Thyroid gland (tissue), 4 donors: ENCODE results near the gene AAK1. TPM values are rescaled to one million over a fixed set of nuclear protein-coding genes. Genes with fewer than 3 reads are reported as not detected.
A peak's percentile ranks its signal among the peaks of the same experiment; 100 is the strongest.

Experiments used
- DNase-seq, 2 donors: peaks; one replicate each; pipeline ENCODE4 v3.0.0-alpha.2; 2019
- H3K27ac ChIP-seq, 3 donors: fragments of 200-600 bp; sonication (generic); 1 replicate in 2 of 3; 2 replicates in 1 of 3; pipeline ENCODE4 v1.5.1; 2016 to 2019; ENCODE audit warnings: mild to moderate bottlenecking in 1 of 3, moderate library complexity in 1 of 3
- H3K27me3 ChIP-seq: fragments of 200-600 bp; sonication (generic); one replicate; pipeline ENCODE4 v1.5.1; 2019
- H3K36me3 ChIP-seq, 2 donors: fragments of 200-600 bp; sonication (generic); one replicate each; pipeline ENCODE4 v1.5.1; 2016 to 2019
- H3K4me1 ChIP-seq, 2 donors: fragments of 200-600 bp; sonication (generic); one replicate each; pipeline ENCODE4 v1.5.1; 2017 to 2019
- H3K4me3 ChIP-seq, 3 donors: fragments of 200-600 bp; sonication (generic); replicated peaks in 1 of 3; 1 replicate in 2 of 3; 2 replicates in 1 of 3; pipeline ENCODE4 v1.5.1; 2016; ENCODE audit warnings: mild to moderate bottlenecking in 1 of 3
- H3K9me3 ChIP-seq: fragments of 200-600 bp; sonication (generic); one replicate; pipeline ENCODE4 v1.5.1; 2017
- CTCF ChIP-seq, 6 experiments: fragments of 200-600 bp in 3 of 6; fragments of 450-650 bp in 3 of 6; sonication (generic) in 3 of 6; IDR thresholded peaks; one replicate each; pipeline ENCODE4 v1.5.1; 2016 to 2019; ENCODE audit warnings: antibody characterized with exemption in 6 of 6, mild to moderate bottlenecking in 2 of 6, inconsistent platforms in 1 of 6, moderate library complexity in 1 of 6
- POLR2A ChIP-seq, 2 donors: fragments of 450-650 bp; IDR thresholded peaks; one replicate each; pipeline ENCODE4 v1.6.1; 2017; ENCODE audit warnings: antibody characterized with exemption in 2 of 2, mild to moderate bottlenecking in 2 of 2, moderate library complexity in 1 of 2
- WGBS, 2 donors: methylation state at CpG; one replicate each; pipeline ENCODE4 v1.1.5; 2017; 5-methylcytosine and 5-hydroxymethylcytosine counted together
- intact Hi-C: fragments of 100-400 bp; cut with DNase I; formaldehyde crosslinking; loops from one replicate; pipeline ENCODE4 v1.15.1; 2023
- total RNA-seq, 4 donors: library from RNA; depleted of rRNA; stranded (reverse); fragments of >200 nt; gene quantifications; one replicate each; pipeline ENCODE4 v1.2.3, GENCODE V29; 2016

AAK1 gene
- total RNA-seq, 4 donors from 2014 or later = 82.0 to 174 (median 144) TPM

- TF ChIP-seq POLR2A (IDR thresholded peaks at IDR 0.05) (no peak), CTCF (IDR thresholded peaks at IDR 0.05) (no peak)
- Histone ChIP-seq H3K4me1 (peaks cover 28 to 29% of the 10 kb centered on the region in 2 donors), H3K9me3 (no peaks in the 10 kb centered on the region), H3K27ac (peak overlapping the region in 2 of 3 donors; percentile 47 to 66), H3K36me3 (peaks cover 0 to 7% of the 10 kb centered on the region in 2 donors), H3K27me3 (no peaks in the 10 kb centered on the region), H3K4me3 (no peak overlapping the region)
- DNase-seq = no peak
- intact Hi-C loops = no loop called here
- WGBS, 2 donors = 100% methylated on average over 1 of the region's 1 CpG
Measured at GRCh38 chr2:69481421-69481820, 162.1 kb downstream of the AAK1 start.

GRCh38 chr2:69477627-69478026 is 165.9 kb downstream of the AAK1 start:
- WGBS, 2 donors = 62 to 79% methylated on average over 1 of the region's 1 CpG
- peaks cover 23 to 26% of the 10 kb centered on the region in 2 donors for H3K4me1 ChIP-seq
- peak overlapping the region in 2 of 3 donors; percentile 26 to 73 for H3K27ac ChIP-seq
- H3K27me3 ChIP-seq = no peaks in the 10 kb centered on the region
- H3K9me3 ChIP-seq = no peaks in the 10 kb centered on the region
- DNase-seq = no peak
- peaks cover 0 to 3% of the 10 kb centered on the region in 2 donors for H3K36me3 ChIP-seq
- H3K4me3 ChIP-seq = no peak overlapping the region
- no peak for TF ChIP-seq CTCF (IDR thresholded peaks at IDR 0.05)
- TF ChIP-seq POLR2A (IDR thresholded peaks at IDR 0.05) = no peak
- intact Hi-C loops = no loop called here

- no peak for DNase-seq
- Histone ChIP-seq H3K36me3 (no peaks in the 10 kb centered on the region), H3K9me3 (no peaks in the 10 kb centered on the region), H3K4me3 (no peak overlapping the region), H3K27me3 (no peaks in the 10 kb centered on the region), H3K4me1 (peaks cover 14 to 17% of the 10 kb centered on the region in 2 donors), H3K27ac (no peak overlapping the region)
- intact Hi-C loops = no loop called here
- TF ChIP-seq CTCF (IDR thresholded peaks at IDR 0.05) (no peak), POLR2A (IDR thresholded peaks at IDR 0.05) (no peak)
- 90 to 91% methylated on average over 2 of the region's 2 CpGs for WGBS, 2 donors
Measured at GRCh38 chr2:69474688-69475087, 168.9 kb downstream of the AAK1 start.

GRCh38 chr2:69471793-69472192 is 171.7 kb downstream of the AAK1 start:
- intact Hi-C loops = no loop called here
- no peak overlapping the region for H3K27ac ChIP-seq
- no peaks in the 10 kb centered on the region for H3K27me3 ChIP-seq
- H3K4me1 ChIP-seq = peaks cover 0 to 1% of the 10 kb centered on the region in 2 donors
- DNase-seq = no peak
- WGBS, 2 donors = 90 to 93% methylated on average over 2 of the region's 2 CpGs
- H3K4me3 ChIP-seq = no peak overlapping the region
- TF ChIP-seq POLR2A (IDR thresholded peaks at IDR 0.05) (no peak), CTCF (IDR thresholded peaks at IDR 0.05) (no peak)
- peaks cover 0 to 3% of the 10 kb centered on the region in 2 donors for H3K36me3 ChIP-seq
- no peaks in the 10 kb centered on the region for H3K9me3 ChIP-seq

- 73 to 82% methylated on average over 5 of the region's 5 CpGs for WGBS, 2 donors
- no peak for DNase-seq
- H3K27ac ChIP-seq = no peak overlapping the region
- no peaks in the 10 kb centered on the region for H3K27me3 ChIP-seq
- TF ChIP-seq CTCF (IDR thresholded peaks at IDR 0.05) (no peak), POLR2A (IDR thresholded peaks at IDR 0.05) (no peak)
- no peaks in the 10 kb centered on the region for H3K9me3 ChIP-seq
- H3K4me3 ChIP-seq = no peak overlapping the region
- intact Hi-C loops = no loop called here
- H3K36me3 ChIP-seq = peaks cover 0 to 8% of the 10 kb centered on the region in 2 donors
- no peaks in the 10 kb centered on the region for H3K4me1 ChIP-seq
Measured at GRCh38 chr2:69470911-69471310, 172.6 kb downstream of the AAK1 start.
